ENCODE results near the gene TMEM175. TPM values are rescaled to one million over a fixed set of nuclear protein-coding genes. Genes with fewer than 3 reads are reported as not detected.
A peak's percentile ranks its signal among the peaks of the same experiment; 100 is the strongest.

The TMEM175 gene
- total and polyA plus RNA-seq, 9 of the 15 experiments (the other 6 are each of a cell fraction or from before 2014, with no cell fraction given): 0.13 to 30.9 (median 9.4) TPM

DNA sequence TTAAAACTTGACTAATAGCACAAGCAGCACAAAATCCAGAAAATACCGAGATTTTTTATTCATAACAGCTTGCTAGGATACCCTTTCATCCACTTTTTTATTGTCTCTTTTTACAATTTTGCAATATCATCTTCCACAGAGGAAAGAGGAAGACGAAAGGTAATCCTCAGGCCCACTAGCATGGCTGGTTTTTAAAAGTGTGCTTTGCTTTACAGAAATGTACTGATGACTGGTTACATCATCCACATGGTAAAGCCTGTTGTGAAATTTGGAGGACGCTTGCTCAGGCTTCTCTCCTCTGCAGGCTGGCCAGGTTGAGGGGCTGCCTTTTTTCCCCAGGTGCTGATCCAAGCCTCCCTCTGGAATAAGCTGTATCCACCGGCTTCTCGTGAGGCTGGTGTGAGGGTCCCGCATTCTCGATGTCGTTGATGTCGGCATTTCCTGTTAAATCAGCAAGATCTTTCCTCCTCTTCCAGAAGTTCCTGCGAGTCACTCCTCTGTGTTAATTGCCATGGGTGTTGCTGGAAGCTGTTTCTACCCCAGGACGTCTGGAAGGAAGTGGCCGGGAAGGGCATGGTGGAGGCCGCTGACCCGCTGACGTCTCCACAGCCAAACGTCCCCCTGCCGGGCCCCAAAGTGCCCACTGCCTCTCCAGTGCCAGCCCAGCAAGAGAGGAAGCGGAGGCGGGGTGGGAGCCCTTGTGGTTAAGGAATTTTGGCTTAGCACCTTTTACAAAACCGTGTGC lies 46.9 kb downstream of the TMEM175 start (continued):
- TF ChIP-seq, protein P1, sequence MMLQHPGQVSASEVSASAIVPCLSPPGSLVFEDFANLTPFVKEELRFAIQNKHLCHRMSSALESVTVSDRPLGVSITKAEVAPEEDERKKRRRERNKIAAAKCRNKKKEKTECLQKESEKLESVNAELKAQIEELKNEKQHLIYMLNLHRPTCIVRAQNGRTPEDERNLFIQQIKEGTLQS (IDR thresholded peaks at IDR 0.05): peak; percentile 91
- TF ChIP-seq, protein P1 (CRISPR knock-in tag; conservative IDR thresholded peaks at IDR 0.05): no peak
- TF ChIP-seq MTA3 (IDR thresholded peaks at IDR 0.05; ENCODE audit: borderline replicate concordance) (peak; percentile 50; the same call in 1 of the 2 replicates), ZNF175 (CRISPR knock-in tag; IDR thresholded peaks at IDR 0.05; ENCODE audit: low read depth) (0 out of 2 replicates have a peak, but pooled peaks have one; percentile 35), CEBPB (tag; IDR thresholded peaks at IDR 0.05) (peak; percentile 95), POLR2B (IDR thresholded peaks at IDR 0.05; ENCODE audit: low read depth, partially characterized antibody) (no peak), JUND (IDR thresholded peaks at IDR 0.05; ENCODE audit: borderline replicate concordance, low read depth, low read length) (peak; percentile 61), JUND (tag; IDR thresholded peaks at IDR 0.05; ENCODE audit: borderline replicate concordance, low read depth, low read length) (0 out of 3 replicates have a peak, but pooled peaks have one; percentile 10), KAT7 (CRISPR knock-in tag; IDR thresholded peaks at IDR 0.05; ENCODE audit: borderline replicate concordance) (no peak), NFRKB (IDR thresholded peaks at IDR 0.05; ENCODE audit: low read depth) (0 out of 2 replicates have a peak, but pooled peaks have one; percentile 61), ZNF589 (CRISPR knock-in tag; IDR thresholded peaks at IDR 0.05; ENCODE audit: low read depth) (0 out of 2 replicates have a peak, but pooled peaks have one; percentile 18), NR4A1 (CRISPR knock-in tag; IDR thresholded peaks at IDR 0.05) (no peak), NR4A1 (tag; IDR thresholded peaks at IDR 0.05) (no peak), MYC (IDR thresholded peaks at IDR 0.05; ENCODE audit: low read depth, low read length) (peak; percentile 53; the same call in 1 of the 2 replicates), MYC (CRISPR knock-in tag; IDR thresholded peaks at IDR 0.05; ENCODE audit: borderline replicate concordance, low read depth) (no peak), ZNF76 (CRISPR knock-in tag; IDR thresholded peaks at IDR 0.05; ENCODE audit: borderline replicate concordance) (no peak), MAZ (CRISPR knock-in tag; conservative IDR thresholded peaks at IDR 0.05 in 1 of 2, IDR thresholded peaks at IDR 0.05 in 1 of 2) (0 out of 4 replicates have a peak, but pooled peaks of 1 of the 2 experiments have one; percentile 15), MAFG (tag; conservative IDR thresholded peaks at IDR 0.05) (peak; percentile 37; the same call in 1 of the 2 replicates), RBFOX2 (IDR thresholded peaks at IDR 0.05; ENCODE audit: low read depth, low read length) (peak; percentile 54; the same call in 1 of the 2 replicates), ZNF316 (IDR thresholded peaks at IDR 0.05) (peak; percentile 16; the same call in 1 of the 2 replicates), L3MBTL2 (IDR thresholded peaks at IDR 0.05) (peak; percentile 70), ATF7 (IDR thresholded peaks at IDR 0.05) (peak; percentile 82), CEBPG (CRISPR knock-in tag; IDR thresholded peaks at IDR 0.05) (peak; percentile 85), CEBPG (tag; conservative IDR thresholded peaks at IDR 0.05 in 1 of 2, IDR thresholded peaks at IDR 0.05 in 1 of 2) (peak; percentile 91 to 94)
- TF ChIP-seq, protein P2, sequence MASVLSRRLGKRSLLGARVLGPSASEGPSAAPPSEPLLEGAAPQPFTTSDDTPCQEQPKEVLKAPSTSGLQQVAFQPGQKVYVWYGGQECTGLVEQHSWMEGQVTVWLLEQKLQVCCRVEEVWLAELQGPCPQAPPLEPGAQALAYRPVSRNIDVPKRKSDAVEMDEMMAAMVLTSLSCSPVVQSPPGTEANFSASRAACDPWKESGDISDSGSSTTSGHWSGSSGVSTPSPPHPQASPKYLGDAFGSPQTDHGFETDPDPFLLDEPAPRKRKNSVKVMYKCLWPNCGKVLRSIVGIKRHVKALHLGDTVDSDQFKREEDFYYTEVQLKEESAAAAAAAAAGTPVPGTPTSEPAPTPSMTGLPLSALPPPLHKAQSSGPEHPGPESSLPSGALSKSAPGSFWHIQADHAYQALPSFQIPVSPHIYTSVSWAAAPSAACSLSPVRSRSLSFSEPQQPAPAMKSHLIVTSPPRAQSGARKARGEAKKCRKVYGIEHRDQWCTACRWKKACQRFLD (CRISPR knock-in tag; IDR thresholded peaks at IDR 0.05): peak; percentile 66; the same call in 1 of the 2 replicates
- TF ChIP-seq, protein P3, sequence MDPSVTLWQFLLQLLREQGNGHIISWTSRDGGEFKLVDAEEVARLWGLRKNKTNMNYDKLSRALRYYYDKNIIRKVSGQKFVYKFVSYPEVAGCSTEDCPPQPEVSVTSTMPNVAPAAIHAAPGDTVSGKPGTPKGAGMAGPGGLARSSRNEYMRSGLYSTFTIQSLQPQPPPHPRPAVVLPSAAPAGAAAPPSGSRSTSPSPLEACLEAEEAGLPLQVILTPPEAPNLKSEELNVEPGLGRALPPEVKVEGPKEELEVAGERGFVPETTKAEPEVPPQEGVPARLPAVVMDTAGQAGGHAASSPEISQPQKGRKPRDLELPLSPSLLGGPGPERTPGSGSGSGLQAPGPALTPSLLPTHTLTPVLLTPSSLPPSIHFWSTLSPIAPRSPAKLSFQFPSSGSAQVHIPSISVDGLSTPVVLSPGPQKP (CRISPR knock-in tag; IDR thresholded peaks at IDR 0.05): no peak

Measured in K562 (cell line).